ENCODE results near the gene INO80C. TPM values are rescaled to one million over a fixed set of nuclear protein-coding genes. Genes with fewer than 3 reads are reported as not detected.

The INO80C gene
- total RNA-seq, 2 experiments from 2014 or later = 5.9 to 10.3 TPM

DNA sequence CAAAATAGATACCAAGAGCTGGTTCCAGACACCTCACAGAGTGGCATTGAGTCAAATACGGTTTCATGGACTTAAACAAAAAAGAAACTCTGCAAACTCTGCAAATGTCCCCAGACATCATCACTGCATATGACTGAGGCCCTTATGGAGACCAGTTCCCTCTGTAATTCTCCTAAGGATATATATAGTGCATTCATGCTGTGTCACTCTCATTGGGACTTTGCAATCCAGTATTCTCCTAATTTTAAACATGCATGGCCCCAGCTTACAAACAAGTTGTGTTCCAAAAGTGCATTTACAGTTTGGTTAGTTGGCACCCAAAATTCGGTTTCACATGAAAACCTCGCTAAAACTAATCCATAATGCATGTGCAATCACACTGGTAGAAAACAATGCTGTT is 18.6 kb upstream of the INO80C start:
- intact Hi-C loops (cut with micrococcal nuclease; ENCODE audit: unreplicated experiment) = no loop called here
- Histone ChIP-seq H2AFZ (ENCODE audit: low read length) (no peak overlapping the region), H3K9me2 (ENCODE audit: insufficient read depth, low read length) (no peaks in the 10 kb centered on the region), H3K79me2 (ENCODE audit: insufficient read depth, low read depth, low read length) (no peaks in the 10 kb centered on the region), H3K9me3 (ENCODE audit: low read length) (no peaks in the 10 kb centered on the region), H3K4me2 (ENCODE audit: low read length) (no peak overlapping the region), H3K27ac (ENCODE audit: low read depth, low read length, poor library complexity, severe bottlenecking) (no peak overlapping the region), H4K20me1 (ENCODE audit: insufficient read depth, low read length) (no peaks in the 10 kb centered on the region), H3K4me1 (ENCODE audit: insufficient read depth, low read length, poor library complexity, severe bottlenecking) (no peaks in the 10 kb centered on the region), H3K36me3 (ENCODE audit: insufficient read depth, low read length) (no peaks in the 10 kb centered on the region), H3K4me3 (ENCODE audit: low read depth, low read length, poor library complexity, severe bottlenecking) (no peak overlapping the region)
- TF ChIP-seq, protein P1, sequence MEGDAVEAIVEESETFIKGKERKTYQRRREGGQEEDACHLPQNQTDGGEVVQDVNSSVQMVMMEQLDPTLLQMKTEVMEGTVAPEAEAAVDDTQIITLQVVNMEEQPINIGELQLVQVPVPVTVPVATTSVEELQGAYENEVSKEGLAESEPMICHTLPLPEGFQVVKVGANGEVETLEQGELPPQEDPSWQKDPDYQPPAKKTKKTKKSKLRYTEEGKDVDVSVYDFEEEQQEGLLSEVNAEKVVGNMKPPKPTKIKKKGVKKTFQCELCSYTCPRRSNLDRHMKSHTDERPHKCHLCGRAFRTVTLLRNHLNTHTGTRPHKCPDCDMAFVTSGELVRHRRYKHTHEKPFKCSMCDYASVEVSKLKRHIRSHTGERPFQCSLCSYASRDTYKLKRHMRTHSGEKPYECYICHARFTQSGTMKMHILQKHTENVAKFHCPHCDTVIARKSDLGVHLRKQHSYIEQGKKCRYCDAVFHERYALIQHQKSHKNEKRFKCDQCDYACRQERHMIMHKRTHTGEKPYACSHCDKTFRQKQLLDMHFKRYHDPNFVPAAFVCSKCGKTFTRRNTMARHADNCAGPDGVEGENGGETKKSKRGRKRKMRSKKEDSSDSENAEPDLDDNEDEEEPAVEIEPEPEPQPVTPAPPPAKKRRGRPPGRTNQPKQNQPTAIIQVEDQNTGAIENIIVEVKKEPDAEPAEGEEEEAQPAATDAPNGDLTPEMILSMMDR (conservative IDR thresholded peaks at IDR 0.05; ENCODE audit: low read length) = no peak
- no peak for TF ChIP-seq EZH2phosphoT487 (IDR thresholded peaks at IDR 0.05; ENCODE audit: borderline replicate concordance, low read depth, low read length)
- POLR2A ChIA-PET = interaction anchor here (1.0 kb wide), 1 partner anchor 9 kb away, joined by 3 read pairs; no protein-coding TSS in a partner anchor
- CTCF ChIA-PET (ENCODE audit: unreplicated experiment) = no interaction called here
- DNase-seq (ENCODE audit: low spot score) = no peak
- BruUV-seq (replicated peaks) = no TSS peak

- no peak overlapping the region for H3K4me3 ChIP-seq (ENCODE audit: low read depth, low read length, poor library complexity, severe bottlenecking)
- H2AFZ ChIP-seq (ENCODE audit: low read length) = no peak overlapping the region
Observed at GRCh38 chr18:35515460-35516130, 17.8 kb upstream of the INO80C start.

More at GRCh38 chr18:35515460-35516130, 17.8 kb upstream of the INO80C start:
- POLR2A ChIA-PET = no interaction called here
- Histone ChIP-seq H3K79me2 (ENCODE audit: insufficient read depth, low read depth, low read length) (no peaks in the 10 kb centered on the region), H3K36me3 (ENCODE audit: insufficient read depth, low read length) (no peaks in the 10 kb centered on the region), H3K9me2 (ENCODE audit: insufficient read depth, low read length) (no peaks in the 10 kb centered on the region), H3K4me2 (ENCODE audit: low read length) (no peak overlapping the region), H3K4me1 (ENCODE audit: insufficient read depth, low read length, poor library complexity, severe bottlenecking) (no peaks in the 10 kb centered on the region), H3K9me3 (ENCODE audit: low read length) (no peaks in the 10 kb centered on the region), H4K20me1 (ENCODE audit: insufficient read depth, low read length) (no peaks in the 10 kb centered on the region), H3K27ac (ENCODE audit: low read depth, low read length, poor library complexity, severe bottlenecking) (no peak overlapping the region)
- DNase-seq (ENCODE audit: low spot score) = no peak
- CTCF ChIA-PET (ENCODE audit: unreplicated experiment) = no interaction called here
- TF ChIP-seq, protein P1 (conservative IDR thresholded peaks at IDR 0.05; ENCODE audit: low read length) = no peak
- no peak for TF ChIP-seq EZH2phosphoT487 (IDR thresholded peaks at IDR 0.05; ENCODE audit: borderline replicate concordance, low read depth, low read length)
- intact Hi-C loops (cut with micrococcal nuclease; ENCODE audit: unreplicated experiment) = no loop called here
- BruUV-seq (replicated peaks) = no TSS peak

Measured in OCI-LY7 (cell line).